GM12864 (cell line): ENCODE results near the gene GSE1.

Experiments used
- DNase-seq: peaks from one replicate; pipeline ENCODE4 v3.0.0-alpha.2; 2011; ENCODE audit warnings: low read depth
- H3K4me3 ChIP-seq: 2 replicates; pipeline ENCODE4 v1.5.1; 2011; ENCODE audit warnings: mild to moderate bottlenecking, low read depth, low read length, control low read depth
- CTCF ChIP-seq: IDR thresholded peaks from 2 replicates; pipeline ENCODE4 v1.5.1; 2011; ENCODE audit warnings: low read depth, mild to moderate bottlenecking, moderate library complexity, low read length, control low read depth, inconsistent platforms; ENCODE audit errors: missing control alignments

The GSE1 gene

DNA sequence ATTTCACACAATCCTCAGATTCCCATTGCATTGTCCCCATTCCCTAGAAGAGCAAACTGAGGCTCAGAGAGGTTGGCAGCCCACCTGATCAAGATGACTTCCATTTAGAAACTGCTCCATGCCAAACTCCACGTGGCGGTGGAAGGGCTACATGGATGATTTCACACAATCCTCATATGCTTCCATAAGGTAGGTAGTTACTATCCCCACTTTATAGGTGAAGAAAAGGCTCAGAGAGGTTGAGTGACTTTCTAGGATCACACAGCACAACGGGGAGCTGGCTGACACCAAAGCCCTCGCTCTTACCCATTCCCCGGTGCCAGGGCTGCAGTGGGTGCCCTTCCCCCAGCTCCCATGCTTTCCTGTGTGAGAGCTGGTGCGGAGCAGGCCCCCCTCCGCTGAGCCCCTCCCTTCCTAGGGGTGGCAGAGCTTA is 85.4 kb downstream of the GSE1 start:
- no peak for TF ChIP-seq CTCF
- no peak for DNase-seq
- H3K4me3 ChIP-seq = no peak overlapping the region

DNA sequence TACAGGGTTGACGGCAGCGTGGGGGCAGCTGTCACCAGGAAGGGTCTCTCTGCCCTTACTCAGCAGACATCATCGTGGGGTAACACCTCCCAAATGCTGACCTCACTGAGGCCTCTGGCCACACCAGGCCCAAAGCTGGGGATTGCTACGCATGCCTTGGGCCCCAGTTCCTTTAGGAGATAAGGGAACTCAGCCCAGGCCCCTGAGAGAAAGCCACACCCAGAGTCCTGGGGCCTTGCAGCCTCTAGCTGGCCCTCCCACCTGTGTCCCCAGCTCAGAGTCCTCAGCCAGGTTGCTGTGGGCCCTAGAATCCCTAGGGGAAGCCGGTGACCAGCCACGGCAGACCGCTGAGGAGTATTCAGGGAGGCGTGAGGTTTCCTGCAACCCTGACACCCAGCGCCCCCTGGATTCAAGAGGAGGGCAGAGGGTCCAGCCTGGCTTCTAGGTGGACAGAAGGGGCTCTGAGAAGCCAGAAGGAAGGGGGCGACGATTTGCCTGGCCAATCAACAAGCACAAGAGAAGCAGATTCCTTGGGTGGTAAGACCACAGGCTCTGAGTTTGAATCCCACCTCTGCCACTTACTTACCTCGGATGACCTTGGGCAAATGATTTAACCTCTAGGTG is 85.9 kb downstream of the GSE1 start:
- no peak overlapping the region for H3K4me3 ChIP-seq
- no peak for TF ChIP-seq CTCF
- no peak for DNase-seq

GRCh38 chr16:85699628-85700027 is 86.5 kb downstream of the GSE1 start:
- TF ChIP-seq CTCF = no peak
- no peak for DNase-seq
- no peak overlapping the region for H3K4me3 ChIP-seq

DNA sequence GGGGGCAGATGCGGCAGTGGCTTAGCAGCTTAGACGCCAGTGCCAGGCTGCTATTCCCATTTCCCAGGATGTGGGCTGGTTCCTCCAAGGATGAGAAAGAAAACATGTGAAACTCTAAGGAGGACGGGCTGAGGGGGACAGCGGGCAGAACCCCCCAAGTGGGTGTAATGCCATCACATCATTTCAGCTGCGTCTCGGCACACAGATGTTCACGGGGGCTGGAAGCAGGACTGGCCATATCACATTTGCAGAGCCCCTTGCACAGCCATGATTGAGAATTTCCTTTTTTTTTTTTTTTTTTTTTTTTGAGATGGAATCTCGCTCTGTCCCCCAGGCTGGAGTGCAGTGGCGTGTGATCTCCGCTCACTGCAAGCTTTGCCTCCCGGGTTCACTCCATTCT is 90.9 kb downstream of the GSE1 start:
- H3K4me3 ChIP-seq = no peak overlapping the region
- no peak for TF ChIP-seq CTCF
- no peak for DNase-seq

DNA sequence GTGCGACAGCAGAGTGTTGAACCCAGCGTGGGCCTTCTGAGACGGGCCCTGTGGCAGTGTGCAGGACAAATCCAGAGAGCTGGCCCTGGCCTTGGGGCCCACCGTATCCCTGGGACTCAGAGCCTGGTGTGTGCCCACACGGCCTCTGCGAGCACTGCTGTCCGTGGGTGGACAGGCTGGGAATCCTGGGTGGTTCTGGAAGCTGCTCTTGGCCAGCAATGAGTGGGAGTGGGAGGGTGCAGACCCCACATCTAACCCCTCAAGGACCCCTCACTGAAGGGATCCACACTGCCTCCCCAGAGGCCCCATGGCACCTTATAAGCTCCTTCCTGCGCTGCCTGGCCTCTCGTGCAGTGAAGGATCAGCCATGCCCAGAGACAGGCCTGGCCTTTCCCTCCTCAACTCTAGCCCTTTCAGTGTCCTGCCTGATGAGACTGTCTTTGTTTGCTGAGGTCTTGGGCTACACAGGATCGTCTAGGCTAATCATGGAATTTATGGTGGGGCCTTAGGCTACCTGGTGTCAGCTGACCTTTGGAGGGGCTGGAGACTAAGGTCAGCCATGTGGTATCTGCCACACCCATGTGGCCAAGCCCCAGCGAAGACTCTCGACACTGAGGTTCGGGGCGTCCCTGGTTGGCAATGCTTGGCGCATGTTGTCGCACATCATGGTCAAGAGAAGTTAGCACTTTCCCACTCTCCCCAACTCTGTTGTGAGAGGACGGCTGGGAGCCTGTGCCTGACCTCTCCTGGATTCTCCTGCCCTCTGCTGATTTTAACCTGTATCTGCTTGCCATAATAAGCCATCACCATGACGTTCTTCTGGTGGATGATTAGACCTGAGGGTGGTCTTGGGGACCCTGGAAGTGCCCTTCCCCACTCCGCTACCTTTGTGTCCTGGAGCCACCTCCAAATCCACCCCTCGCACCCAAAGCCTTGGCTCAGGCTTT is 92.1 kb downstream of the GSE1 start:
- DNase-seq = no peak
- no peak overlapping the region for H3K4me3 ChIP-seq
- TF ChIP-seq CTCF = no peak

- no peak for DNase-seq
- no peak overlapping the region for H3K4me3 ChIP-seq
- no peak for TF ChIP-seq CTCF
These were observed 93.4 kb downstream of the GSE1 start for GRCh38 chr16:85706449-85707034.
